Measurements from ENCODE around the gene ZFP36L2.

The ZFP36L2 gene

GRCh38 chr2:43176449-43176848, 50.0 kb downstream of the ZFP36L2 start:
- Histone ChIP-seq H3K4me3 (ENCODE audit: low read length) (no peak overlapping the region), H3K36me3 (ENCODE audit: insufficient read depth, low read depth, low read length) (no peaks in the 10 kb centered on the region), H3K9me3 (ENCODE audit: insufficient read depth, low read depth, low read length) (no peaks in the 10 kb centered on the region), H3K9ac (ENCODE audit: low read depth, low read length) (no peak overlapping the region), H3K27ac (ENCODE audit: low read length) (no peak overlapping the region), H3K27me3 (ENCODE audit: insufficient read depth, low read length) (no peaks in the 10 kb centered on the region), H3K4me1 (ENCODE audit: insufficient read depth, low read length) (peaks cover 44% of the 10 kb centered on the region)

GRCh38 chr2:43175876-43176275, 50.5 kb downstream of the ZFP36L2 start:
- H3K27me3 ChIP-seq (ENCODE audit: insufficient read depth, low read length) = no peaks in the 10 kb centered on the region
- no peaks in the 10 kb centered on the region for H3K9me3 ChIP-seq (ENCODE audit: insufficient read depth, low read depth, low read length)
- H3K4me1 ChIP-seq (ENCODE audit: insufficient read depth, low read length) = peaks cover 38% of the 10 kb centered on the region
- no peak overlapping the region for H3K27ac ChIP-seq (ENCODE audit: low read length)
- H3K36me3 ChIP-seq (ENCODE audit: insufficient read depth, low read depth, low read length) = no peaks in the 10 kb centered on the region
- no peak overlapping the region for H3K4me3 ChIP-seq (ENCODE audit: low read length)
- no peak overlapping the region for H3K9ac ChIP-seq (ENCODE audit: low read depth, low read length)

- no peak overlapping the region for H3K4me3 ChIP-seq (ENCODE audit: low read length)
- H3K27ac ChIP-seq (ENCODE audit: low read length) = peak overlapping the region; percentile 40
- H3K36me3 ChIP-seq (ENCODE audit: insufficient read depth, low read depth, low read length) = no peaks in the 10 kb centered on the region
- no peaks in the 10 kb centered on the region for H3K9me3 ChIP-seq (ENCODE audit: insufficient read depth, low read depth, low read length)
- peak overlapping the region; percentile 34; the same call in 1 of the 2 replicates for H3K9ac ChIP-seq (ENCODE audit: low read depth, low read length)
- H3K4me1 ChIP-seq (ENCODE audit: insufficient read depth, low read length) = peaks cover 30% of the 10 kb centered on the region; the same call in 1 of the 2 replicates
- H3K27me3 ChIP-seq (ENCODE audit: insufficient read depth, low read length) = no peaks in the 10 kb centered on the region
Observed at GRCh38 chr2:43175020-43175441, 51.4 kb downstream of the ZFP36L2 start.

GRCh38 chr2:43174368-43174916, 52.0 kb downstream of the ZFP36L2 start:
- H3K4me1 ChIP-seq (ENCODE audit: insufficient read depth, low read length) = peaks cover 27% of the 10 kb centered on the region; the same call in 1 of the 2 replicates
- peak overlapping the region; percentile 34; the same call in 1 of the 2 replicates for H3K9ac ChIP-seq (ENCODE audit: low read depth, low read length)

More at GRCh38 chr2:43174368-43174916, 52.0 kb downstream of the ZFP36L2 start:
- Histone ChIP-seq H3K27ac (ENCODE audit: low read length) (peak overlapping the region; percentile 40), H3K9me3 (ENCODE audit: insufficient read depth, low read depth, low read length) (no peaks in the 10 kb centered on the region), H3K4me3 (ENCODE audit: low read length) (no peak overlapping the region), H3K27me3 (ENCODE audit: insufficient read depth, low read length) (no peaks in the 10 kb centered on the region), H3K36me3 (ENCODE audit: insufficient read depth, low read depth, low read length) (no peaks in the 10 kb centered on the region)
